ENCODE measurements around the gene PTPRN2.

DNA sequence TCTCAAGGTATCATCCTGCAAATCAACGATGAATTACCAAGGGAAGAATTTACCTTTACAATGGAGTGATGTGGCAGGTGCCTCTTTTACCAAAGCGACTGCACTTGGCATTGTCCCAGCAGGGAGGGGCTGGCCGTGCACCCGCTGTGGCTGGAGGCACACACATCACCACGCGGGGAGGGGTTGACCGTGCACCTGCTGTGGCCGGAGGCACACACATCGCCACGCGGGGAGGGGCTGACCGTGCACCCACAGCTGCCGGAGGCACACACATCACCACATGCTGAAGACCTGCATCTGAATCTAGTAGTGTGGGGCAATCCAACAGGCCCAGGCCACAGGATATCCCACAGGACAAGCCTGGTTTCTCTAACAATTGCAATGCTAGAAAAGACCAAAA, 757.3 kb downstream of the PTPRN2 start:
- TF ChIP-seq POLR2AphosphoS5 (IDR thresholded peaks at IDR 0.05), result no peak
- TF ChIP-seq, protein P1, sequence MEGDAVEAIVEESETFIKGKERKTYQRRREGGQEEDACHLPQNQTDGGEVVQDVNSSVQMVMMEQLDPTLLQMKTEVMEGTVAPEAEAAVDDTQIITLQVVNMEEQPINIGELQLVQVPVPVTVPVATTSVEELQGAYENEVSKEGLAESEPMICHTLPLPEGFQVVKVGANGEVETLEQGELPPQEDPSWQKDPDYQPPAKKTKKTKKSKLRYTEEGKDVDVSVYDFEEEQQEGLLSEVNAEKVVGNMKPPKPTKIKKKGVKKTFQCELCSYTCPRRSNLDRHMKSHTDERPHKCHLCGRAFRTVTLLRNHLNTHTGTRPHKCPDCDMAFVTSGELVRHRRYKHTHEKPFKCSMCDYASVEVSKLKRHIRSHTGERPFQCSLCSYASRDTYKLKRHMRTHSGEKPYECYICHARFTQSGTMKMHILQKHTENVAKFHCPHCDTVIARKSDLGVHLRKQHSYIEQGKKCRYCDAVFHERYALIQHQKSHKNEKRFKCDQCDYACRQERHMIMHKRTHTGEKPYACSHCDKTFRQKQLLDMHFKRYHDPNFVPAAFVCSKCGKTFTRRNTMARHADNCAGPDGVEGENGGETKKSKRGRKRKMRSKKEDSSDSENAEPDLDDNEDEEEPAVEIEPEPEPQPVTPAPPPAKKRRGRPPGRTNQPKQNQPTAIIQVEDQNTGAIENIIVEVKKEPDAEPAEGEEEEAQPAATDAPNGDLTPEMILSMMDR (IDR thresholded peaks at IDR 0.05), result no peak

All from sigmoid colon (tissue), 4 donors.